Effector memory CD8-positive, alpha-beta T cell (primary cell): ENCODE measurements around the gene KDM1B.

ENCODE experiments used
- ATAC-seq: fragments of 150-1000 bp; cut with Tn5 transposase; replicated peaks from 2 replicates; pipeline ENCODE4 v1.10.0; 2021; ENCODE audit warnings: mild to moderate bottlenecking, moderate library complexity
- DNase-seq, 3 experiments: peaks; one replicate each; pipeline ENCODE4 v3.0.0; 2021
- H3K27ac Mint-ChIP-seq, 2 donors: one replicate each; pipeline ENCODE4 v1.8.0; 2022; ENCODE audit warnings: mild to moderate bottlenecking in 2 of 2, mixed read lengths in 2 of 2, moderate library complexity in 2 of 2
- H3K27me3 Mint-ChIP-seq, 2 donors: one replicate each; pipeline ENCODE4 v1.8.0; 2022; ENCODE audit warnings: mixed read lengths in 2 of 2
- H3K36me3 Mint-ChIP-seq: one replicate; pipeline ENCODE4 v1.8.0; 2022; ENCODE audit warnings: mild to moderate bottlenecking, moderate library complexity, mixed read lengths; ENCODE audit not compliant: insufficient read depth
- H3K4me1 Mint-ChIP-seq, 2 donors: one replicate each; pipeline ENCODE4 v1.8.0; 2022; ENCODE audit warnings: low read depth in 2 of 2, mixed read lengths in 2 of 2
- H3K4me3 Mint-ChIP-seq, 2 donors: one replicate each; pipeline ENCODE4 v1.8.0; 2022; ENCODE audit warnings: mild to moderate bottlenecking in 2 of 2, mixed read lengths in 2 of 2, moderate library complexity in 2 of 2
- H3K9me3 Mint-ChIP-seq, 2 donors: one replicate each; pipeline ENCODE4 v1.8.0; 2022; ENCODE audit warnings: mixed read lengths in 2 of 2
- total RNA-seq, 9 experiments: gene quantifications; one replicate each; lab custom pipeline; 2026; lab: John Stamatoyannopoulos, UW

The KDM1B gene
- 12.7 to 19.7 (median 15.0) reads per million in 9 experiments for total RNA-seq

- DNase-seq (peak; percentile 99), ATAC-seq (peak; percentile 83)
- Mint-ChIP-seq H3K9me3 (no peaks in the 10 kb centered on the region), H3K4me3 (peak within 1 kb of the TSS; percentile 99 to 100), H3K27ac (peak within 1 kb of the TSS; percentile 98), H3K36me3 (peaks cover 13% of the 10 kb centered on the region), H3K4me1 (peaks cover 14 to 33% of the 10 kb centered on the region in 2 donors), H3K27me3 (no peaks in the 10 kb centered on the region)
Measured at GRCh38 chr6:18155150-18155863, at the start of gene KDM1B. KDM1B (plus strand) TSS chr6:18155422; CDS start chr6:18159896, 4,474 bp downstream.

- ATAC-seq: no peak
- Mint-ChIP-seq H3K27ac (no peak overlapping the region), H3K9me3 (peaks cover 0 to 9% of the 10 kb centered on the region in 2 donors)
Measured at GRCh38 chr6:18107061-18107460, 48.2 kb upstream of the KDM1B start.

GRCh38 chr6:18110162-18110561 lies 45.1 kb upstream of the KDM1B start:
- H3K27me3 Mint-ChIP-seq: peaks cover 21 to 40% of the 10 kb centered on the region in 2 donors
- ATAC-seq (no peak), DNase-seq (no peak)
- H3K36me3 Mint-ChIP-seq: no peaks in the 10 kb centered on the region
- H3K9me3 Mint-ChIP-seq: peaks cover 0 to 9% of the 10 kb centered on the region in 2 donors
- peaks cover 1% of the 10 kb centered on the region in 2 donors for H3K4me1 Mint-ChIP-seq
- no peak overlapping the region for H3K4me3 Mint-ChIP-seq
- no peak overlapping the region for H3K27ac Mint-ChIP-seq

More at GRCh38 chr6:18107061-18107460, 48.2 kb upstream of the KDM1B start:
- Mint-ChIP-seq H3K36me3 (no peaks in the 10 kb centered on the region), H3K4me3 (no peak overlapping the region), H3K27me3 (peaks cover 28 to 46% of the 10 kb centered on the region in 2 donors), H3K4me1 (no peaks in the 10 kb centered on the region)
- no peak for DNase-seq

- Mint-ChIP-seq H3K9me3 (no peaks in the 10 kb centered on the region), H3K27ac (no peak overlapping the region), H3K4me3 (peak overlapping the region; percentile 9 to 42), H3K27me3 (peaks cover 20 to 41% of the 10 kb centered on the region in 2 donors), H3K4me1 (peaks cover 9 to 10% of the 10 kb centered on the region in 2 donors), H3K36me3 (no peaks in the 10 kb centered on the region)
- ATAC-seq: peak; percentile 48
- DNase-seq: no peak
Measured at GRCh38 chr6:18115356-18115755, 39.9 kb upstream of the KDM1B start.

GRCh38 chr6:18117136-18117535 lies 38.1 kb upstream of the KDM1B start:
- no peak for ATAC-seq
- Mint-ChIP-seq H3K9me3 (no peaks in the 10 kb centered on the region), H3K36me3 (no peaks in the 10 kb centered on the region), H3K4me1 (peaks cover 9 to 10% of the 10 kb centered on the region in 2 donors), H3K4me3 (no peak overlapping the region), H3K27me3 (peaks cover 20 to 29% of the 10 kb centered on the region in 2 donors), H3K27ac (no peak overlapping the region)
- DNase-seq: no peak

GRCh38 chr6:18118330-18118729 lies 36.9 kb upstream of the KDM1B start:
- no peaks in the 10 kb centered on the region for H3K36me3 Mint-ChIP-seq
- no peak overlapping the region for H3K27ac Mint-ChIP-seq
- no peak overlapping the region for H3K4me3 Mint-ChIP-seq
- DNase-seq (no peak), ATAC-seq (no peak)
- peaks cover 21 to 23% of the 10 kb centered on the region in 2 donors for H3K27me3 Mint-ChIP-seq
- H3K4me1 Mint-ChIP-seq: peaks cover 14% of the 10 kb centered on the region in 2 donors
- H3K9me3 Mint-ChIP-seq: no peaks in the 10 kb centered on the region

GRCh38 chr6:18119236-18119635 lies 36.0 kb upstream of the KDM1B start:
- ATAC-seq (no peak), DNase-seq (no peak)
- H3K9me3 Mint-ChIP-seq: no peaks in the 10 kb centered on the region
- no peak overlapping the region for H3K27ac Mint-ChIP-seq
- H3K4me1 Mint-ChIP-seq: peaks cover 14% of the 10 kb centered on the region in 2 donors
- peaks cover 12 to 16% of the 10 kb centered on the region in 2 donors for H3K27me3 Mint-ChIP-seq
- H3K36me3 Mint-ChIP-seq: no peaks in the 10 kb centered on the region
- no peak overlapping the region for H3K4me3 Mint-ChIP-seq

- H3K27me3 Mint-ChIP-seq: peaks cover 10 to 13% of the 10 kb centered on the region in 2 donors
- no peak overlapping the region for H3K27ac Mint-ChIP-seq
- DNase-seq: no peak
- peaks cover 4 to 5% of the 10 kb centered on the region in 2 donors for H3K4me1 Mint-ChIP-seq
- H3K36me3 Mint-ChIP-seq: no peaks in the 10 kb centered on the region
- no peaks in the 10 kb centered on the region for H3K9me3 Mint-ChIP-seq
- no peak for ATAC-seq
- H3K4me3 Mint-ChIP-seq: peak overlapping the region; percentile 87 to 89
Measured at GRCh38 chr6:18121580-18122127, 33.6 kb upstream of the KDM1B start.

- Mint-ChIP-seq H3K4me1 (peaks cover 4 to 5% of the 10 kb centered on the region in 2 donors), H3K36me3 (no peaks in the 10 kb centered on the region)
Measured at GRCh38 chr6:18122128-18123093, 32.8 kb upstream of the KDM1B start, which contains the start of gene NHLRC1. NHLRC1 (minus strand) TSS chr6:18122677; CDS start chr6:18122606, 71 bp downstream.

GRCh38 chr6:18126121-18126520 lies 29.1 kb upstream of the KDM1B start:
- peaks cover 4 to 5% of the 10 kb centered on the region in 2 donors for H3K4me1 Mint-ChIP-seq
- H3K36me3 Mint-ChIP-seq: peaks cover 20% of the 10 kb centered on the region
- DNase-seq: no peak
- no peak overlapping the region for H3K27ac Mint-ChIP-seq
- H3K27me3 Mint-ChIP-seq: peaks cover 0 to 7% of the 10 kb centered on the region in 2 donors
- no peak for ATAC-seq
- H3K9me3 Mint-ChIP-seq: no peaks in the 10 kb centered on the region
- no peak overlapping the region for H3K4me3 Mint-ChIP-seq

More at GRCh38 chr6:18122128-18123093, 32.8 kb upstream of the KDM1B start, which contains the start of gene NHLRC1:
- H3K9me3 Mint-ChIP-seq: no peaks in the 10 kb centered on the region
- DNase-seq (peak; percentile 59 to 63 (median 60)), ATAC-seq (peak; percentile 98)
- peak within 1 kb of the TSS; percentile 87 to 89 for H3K4me3 Mint-ChIP-seq
- H3K27ac Mint-ChIP-seq: peak within 1 kb of the TSS; percentile 68 to 85
- H3K27me3 Mint-ChIP-seq: peaks cover 10 to 13% of the 10 kb centered on the region in 2 donors

- Mint-ChIP-seq H3K4me3 (no peak overlapping the region), H3K4me1 (peaks cover 0 to 3% of the 10 kb centered on the region in 2 donors)
Measured at GRCh38 chr6:18132346-18132745, 22.9 kb upstream of the KDM1B start.

GRCh38 chr6:18135171-18135570 lies 20.1 kb upstream of the KDM1B start:
- peaks cover 66% of the 10 kb centered on the region for H3K36me3 Mint-ChIP-seq
- H3K9me3 Mint-ChIP-seq: no peaks in the 10 kb centered on the region
- no peaks in the 10 kb centered on the region for H3K27me3 Mint-ChIP-seq
- no peak overlapping the region for H3K27ac Mint-ChIP-seq
- ATAC-seq (no peak), DNase-seq (no peak)
- no peak overlapping the region for H3K4me3 Mint-ChIP-seq
- peaks cover 0 to 3% of the 10 kb centered on the region in 2 donors for H3K4me1 Mint-ChIP-seq

More at GRCh38 chr6:18132346-18132745, 22.9 kb upstream of the KDM1B start:
- Mint-ChIP-seq H3K27ac (no peak overlapping the region), H3K9me3 (no peaks in the 10 kb centered on the region), H3K36me3 (peaks cover 51% of the 10 kb centered on the region), H3K27me3 (no peaks in the 10 kb centered on the region)
- DNase-seq: no peak
- ATAC-seq: no peak

GRCh38 chr6:18136260-18136659 lies 19.0 kb upstream of the KDM1B start:
- peak overlapping the region in 1 of 2 donors; percentile 56 for H3K27ac Mint-ChIP-seq
- DNase-seq: no peak
- ATAC-seq: no peak
- H3K36me3 Mint-ChIP-seq: peaks cover 62% of the 10 kb centered on the region
- H3K27me3 Mint-ChIP-seq: no peaks in the 10 kb centered on the region
- H3K9me3 Mint-ChIP-seq: no peaks in the 10 kb centered on the region
- H3K4me3 Mint-ChIP-seq: no peak overlapping the region
- H3K4me1 Mint-ChIP-seq: peaks cover 0 to 3% of the 10 kb centered on the region in 2 donors
